Activated naive CD4-positive, alpha-beta T cell treated with anti-CD3 and anti-CD28 coated beads for 36 hours (primary cell): ENCODE data around the gene DRG2. TPM values are rescaled to one million over a fixed set of nuclear protein-coding genes. Genes with fewer than 3 reads are reported as not detected.

Experiments
- CTCF ChIA-PET: fragments of 350-600 bp; sonication (Branson Sonifier 250); formaldehyde crosslinking; loops from one replicate; lab custom pipeline; 2021; ENCODE audit warnings: antibody characterized with exemption; lab: Charles Lee
- DNase-seq: peaks from one replicate; pipeline ENCODE4 v3.0.0-alpha.2; 2020
- H3K27ac Mint-ChIP-seq: one replicate; pipeline ENCODE4 v1.8.0; 2021; ENCODE audit warnings: mild to moderate bottlenecking, mixed read lengths
- H3K27me3 Mint-ChIP-seq: one replicate; pipeline ENCODE4 v1.8.0; 2021; ENCODE audit warnings: low read depth, mixed read lengths
- H3K36me3 Mint-ChIP-seq: one replicate; pipeline ENCODE4 v1.8.0; 2021; ENCODE audit warnings: low read depth, mixed read lengths
- H3K4me1 Mint-ChIP-seq: one replicate; pipeline ENCODE4 v1.8.0; 2021; ENCODE audit warnings: low read depth, mixed read lengths
- H3K4me3 Mint-ChIP-seq: one replicate; pipeline ENCODE4 v1.8.0; 2021; ENCODE audit warnings: mild to moderate bottlenecking, moderate library complexity, mixed read lengths
- H3K9me3 Mint-ChIP-seq: one replicate; pipeline ENCODE4 v1.8.0; 2021; ENCODE audit warnings: mixed read lengths
- intact Hi-C: fragments of 100-400 bp; cut with micrococcal nuclease; formaldehyde crosslinking; loops from one replicate; pipeline ENCODE4 v1.15.1; 2023
- total RNA-seq, 2 experiments: library from RNA; stranded (reverse); gene quantifications; one replicate each; pipeline ENCODE4 v1.2.3, GENCODE V29; 2021

Gene DRG2
- total RNA-seq, 2 experiments from 2014 or later = 38.4 to 38.7 TPM

- H3K9me3 Mint-ChIP-seq = no peaks in the 10 kb centered on the region
- H3K4me3 Mint-ChIP-seq = no peak within 1 kb of the TSS
- no peak within 1 kb of the TSS for H3K27ac Mint-ChIP-seq
- CTCF ChIA-PET = no interaction called here
- no peaks in the 10 kb centered on the region for H3K27me3 Mint-ChIP-seq
- intact Hi-C loops = no loop called here
- peaks cover 4% of the 10 kb centered on the region for H3K36me3 Mint-ChIP-seq
- no peak for DNase-seq
- no peaks in the 10 kb centered on the region for H3K4me1 Mint-ChIP-seq
Measured at GRCh38 chr17:18108401-18109312, 20.9 kb downstream of the DRG2 start, which contains the start of gene MYO15A. MYO15A (plus strand) TSS chr17:18108756; CDS start chr17:18118801, 10,045 bp downstream.

- Mint-ChIP-seq H3K4me3 (no peak overlapping the region), H3K9me3 (no peaks in the 10 kb centered on the region), H3K36me3 (peaks cover 4% of the 10 kb centered on the region), H3K4me1 (no peaks in the 10 kb centered on the region), H3K27me3 (no peaks in the 10 kb centered on the region), H3K27ac (no peak overlapping the region)
- no peak for DNase-seq
- intact Hi-C loops = no loop called here
- CTCF ChIA-PET = interaction anchor here (1.7 kb wide), 1 partner anchor 31 kb away, joined by 5 read pairs; no protein-coding TSS in a partner anchor
Measured at GRCh38 chr17:18109935-18110485, 22.3 kb downstream of the DRG2 start.

- CTCF ChIA-PET = interaction anchor here (1.1 to 1.7 kb wide), 2 partner anchors 13 to 31 kb away, joined by 3 to 5 read pairs; no protein-coding TSS in a partner anchor
- no peaks in the 10 kb centered on the region for H3K27me3 Mint-ChIP-seq
- no peak overlapping the region for H3K4me3 Mint-ChIP-seq
Measured at GRCh38 chr17:18110636-18111145, 22.9 kb downstream of the DRG2 start.

GRCh38 chr17:18111330-18111971 is 23.7 kb downstream of the DRG2 start:
- no peak for DNase-seq
- H3K9me3 Mint-ChIP-seq = no peaks in the 10 kb centered on the region
- no peak overlapping the region for H3K27ac Mint-ChIP-seq
- H3K4me3 Mint-ChIP-seq = no peak overlapping the region
- intact Hi-C loops = no loop called here
- CTCF ChIA-PET = interaction anchor here (1.1 to 1.7 kb wide), 2 partner anchors 13 to 30 kb away, joined by 3 to 5 read pairs; no protein-coding TSS in a partner anchor
- H3K4me1 Mint-ChIP-seq = no peaks in the 10 kb centered on the region
- H3K36me3 Mint-ChIP-seq = peaks cover 4% of the 10 kb centered on the region
- no peaks in the 10 kb centered on the region for H3K27me3 Mint-ChIP-seq

More at GRCh38 chr17:18110636-18111145, 22.9 kb downstream of the DRG2 start:
- Mint-ChIP-seq H3K4me1 (no peaks in the 10 kb centered on the region), H3K9me3 (no peaks in the 10 kb centered on the region), H3K36me3 (peaks cover 4% of the 10 kb centered on the region), H3K27ac (no peak overlapping the region)
- intact Hi-C loops = no loop called here
- no peak for DNase-seq

GRCh38 chr17:18115517-18115916 is 27.8 kb downstream of the DRG2 start:
- H3K27me3 Mint-ChIP-seq = no peaks in the 10 kb centered on the region
- DNase-seq = no peak
- peaks cover 3% of the 10 kb centered on the region for H3K9me3 Mint-ChIP-seq
- CTCF ChIA-PET = no interaction called here
- intact Hi-C loops = no loop called here
- no peak overlapping the region for H3K27ac Mint-ChIP-seq
- H3K4me1 Mint-ChIP-seq = no peaks in the 10 kb centered on the region
- H3K36me3 Mint-ChIP-seq = no peaks in the 10 kb centered on the region
- H3K4me3 Mint-ChIP-seq = no peak overlapping the region

- Mint-ChIP-seq H3K36me3 (no peaks in the 10 kb centered on the region), H3K27me3 (no peaks in the 10 kb centered on the region), H3K9me3 (peaks cover 3% of the 10 kb centered on the region), H3K4me1 (no peaks in the 10 kb centered on the region), H3K4me3 (no peak overlapping the region), H3K27ac (no peak overlapping the region)
- intact Hi-C loops = no loop called here
- DNase-seq = no peak
- CTCF ChIA-PET = no interaction called here
Measured at GRCh38 chr17:18116078-18116477, 28.3 kb downstream of the DRG2 start.

GRCh38 chr17:18117533-18117932 is 29.8 kb downstream of the DRG2 start:
- no peaks in the 10 kb centered on the region for H3K27me3 Mint-ChIP-seq
- no peaks in the 10 kb centered on the region for H3K36me3 Mint-ChIP-seq
- DNase-seq = no peak
- CTCF ChIA-PET = interaction anchor here (0.5 kb wide), 1 partner anchor 191 kb away, joined by 3 read pairs; no protein-coding TSS in a partner anchor
- H3K9me3 Mint-ChIP-seq = peaks cover 3% of the 10 kb centered on the region
- no peak overlapping the region for H3K4me3 Mint-ChIP-seq
- intact Hi-C loops = no loop called here
- no peak overlapping the region for H3K27ac Mint-ChIP-seq
- H3K4me1 Mint-ChIP-seq = no peaks in the 10 kb centered on the region

- H3K4me3 Mint-ChIP-seq = no peak overlapping the region
- H3K9me3 Mint-ChIP-seq = peaks cover 3% of the 10 kb centered on the region
- no peak for DNase-seq
- intact Hi-C loops = no loop called here
- no peak overlapping the region for H3K27ac Mint-ChIP-seq
- CTCF ChIA-PET = no interaction called here
- no peaks in the 10 kb centered on the region for H3K4me1 Mint-ChIP-seq
- H3K36me3 Mint-ChIP-seq = no peaks in the 10 kb centered on the region
- no peaks in the 10 kb centered on the region for H3K27me3 Mint-ChIP-seq
Measured at GRCh38 chr17:18117982-18118975, 30.5 kb downstream of the DRG2 start.

- no peak for DNase-seq
- CTCF ChIA-PET = no interaction called here
- Mint-ChIP-seq H3K36me3 (no peaks in the 10 kb centered on the region), H3K4me1 (no peaks in the 10 kb centered on the region), H3K4me3 (no peak overlapping the region), H3K27ac (no peak overlapping the region), H3K9me3 (peaks cover 3% of the 10 kb centered on the region), H3K27me3 (no peaks in the 10 kb centered on the region)
- intact Hi-C loops = no loop called here
Measured at GRCh38 chr17:18119166-18119745, 31.5 kb downstream of the DRG2 start.

GRCh38 chr17:18119938-18120337 is 32.2 kb downstream of the DRG2 start:
- CTCF ChIA-PET = no interaction called here
- no peaks in the 10 kb centered on the region for H3K27me3 Mint-ChIP-seq
- DNase-seq = no peak
- H3K9me3 Mint-ChIP-seq = peaks cover 3% of the 10 kb centered on the region
- H3K27ac Mint-ChIP-seq = no peak overlapping the region
- H3K4me1 Mint-ChIP-seq = no peaks in the 10 kb centered on the region
- intact Hi-C loops = no loop called here
- no peaks in the 10 kb centered on the region for H3K36me3 Mint-ChIP-seq
- no peak overlapping the region for H3K4me3 Mint-ChIP-seq

- intact Hi-C loops = no loop called here
- H3K4me3 Mint-ChIP-seq = no peak overlapping the region
Measured at GRCh38 chr17:18120461-18121017, 32.8 kb downstream of the DRG2 start.

More at GRCh38 chr17:18120461-18121017, 32.8 kb downstream of the DRG2 start:
- no peaks in the 10 kb centered on the region for H3K27me3 Mint-ChIP-seq
- no peak for DNase-seq
- CTCF ChIA-PET = no interaction called here
- H3K36me3 Mint-ChIP-seq = no peaks in the 10 kb centered on the region
- no peak overlapping the region for H3K27ac Mint-ChIP-seq
- H3K4me1 Mint-ChIP-seq = no peaks in the 10 kb centered on the region
- peaks cover 3% of the 10 kb centered on the region for H3K9me3 Mint-ChIP-seq
